Jurkat, Clone E6-1 (cell line): ENCODE results near the gene ATP6V0B.

Experiments
- DNase-seq: peaks from one replicate; pipeline ENCODE4 v3.0.0-alpha.2; 2011; ENCODE audit warnings: low read depth, low spot score
- H3K4me3 ChIP-seq: 2 replicates; pipeline ENCODE4 v1.5.1; 2011; ENCODE audit warnings: mild to moderate bottlenecking, low read length, control low read depth, moderate library complexity

Gene ATP6V0B

DNA sequence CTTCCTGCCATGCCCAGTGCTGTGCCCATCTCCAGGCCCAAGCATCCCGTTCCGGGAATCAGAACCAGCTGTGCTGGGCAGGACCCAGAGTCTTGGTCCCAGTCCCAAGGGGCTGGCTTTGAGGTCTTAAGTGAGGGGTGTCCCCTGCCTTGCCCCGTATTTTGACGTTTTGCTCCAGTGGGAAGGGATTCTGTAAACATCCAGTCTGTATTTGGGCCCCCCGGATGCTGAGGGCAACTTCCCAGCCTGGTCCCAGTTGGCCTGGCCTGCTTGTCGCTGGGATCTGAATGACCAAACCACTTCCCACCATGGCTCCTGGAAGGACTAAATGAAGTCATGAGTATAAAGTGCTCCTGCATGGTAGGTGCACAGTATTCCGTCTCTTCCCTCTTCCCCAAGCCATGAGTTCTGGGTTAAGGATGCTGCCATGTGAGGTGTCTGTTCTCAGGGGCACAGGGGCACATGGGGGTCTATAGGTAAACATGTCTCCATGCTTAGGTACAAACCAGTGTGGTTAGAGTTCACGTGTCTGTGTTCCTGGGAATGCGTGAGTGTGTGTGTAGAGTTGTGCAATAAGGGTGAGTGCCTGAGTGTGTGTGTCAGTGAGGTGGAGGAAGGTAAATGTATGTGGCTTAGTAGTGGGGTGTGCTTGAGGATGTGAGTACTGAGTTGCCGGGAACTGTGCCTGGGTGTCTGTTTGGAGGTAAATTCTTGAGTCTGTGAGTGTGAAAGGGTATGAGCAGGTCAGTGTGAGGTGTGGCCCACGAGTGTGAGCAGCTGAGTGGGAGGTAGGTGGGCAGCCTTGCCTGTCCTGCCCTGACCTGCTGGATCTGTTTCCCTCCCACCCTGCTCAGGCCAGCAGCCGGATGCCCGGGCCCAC, 5.7 kb downstream of the ATP6V0B start:
- no peak for DNase-seq
- H3K4me3 ChIP-seq: peak overlapping the region; percentile 59

DNA sequence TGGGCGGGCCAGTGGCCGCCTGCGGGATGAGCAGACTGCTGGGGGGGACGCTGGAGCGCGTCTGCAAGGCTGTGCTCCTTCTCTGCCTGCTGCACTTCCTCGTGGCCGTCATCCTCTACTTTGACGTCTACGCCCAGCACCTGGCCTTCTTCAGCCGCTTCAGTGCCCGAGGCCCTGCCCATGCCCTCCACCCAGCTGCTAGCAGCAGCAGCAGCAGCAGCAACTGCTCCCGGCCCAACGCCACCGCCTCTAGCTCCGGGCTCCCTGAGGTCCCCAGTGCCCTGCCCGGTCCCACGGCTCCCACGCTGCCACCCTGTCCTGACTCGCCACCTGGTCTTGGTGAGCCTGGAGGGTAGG, 6.4 kb downstream of the ATP6V0B start:
- no peak for DNase-seq
- H3K4me3 ChIP-seq: no peak overlapping the region

DNA sequence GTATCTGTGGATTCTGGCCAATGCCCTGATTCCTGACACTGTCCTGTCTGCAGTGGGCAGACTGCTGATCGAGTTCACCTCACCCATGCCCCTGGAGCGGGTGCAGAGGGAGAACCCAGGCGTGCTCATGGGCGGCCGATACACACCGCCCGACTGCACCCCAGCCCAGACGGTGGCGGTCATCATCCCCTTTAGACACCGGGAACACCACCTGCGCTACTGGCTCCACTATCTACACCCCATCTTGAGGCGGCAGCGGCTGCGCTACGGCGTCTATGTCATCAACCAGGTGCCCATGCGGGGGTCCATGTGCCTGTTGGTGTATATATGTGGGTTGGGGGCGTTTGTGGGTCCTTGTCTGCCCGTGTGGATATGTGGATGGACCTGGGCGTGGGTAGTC, 6.9 kb downstream of the ATP6V0B start:
- DNase-seq: no peak
- H3K4me3 ChIP-seq: no peak overlapping the region

DNA sequence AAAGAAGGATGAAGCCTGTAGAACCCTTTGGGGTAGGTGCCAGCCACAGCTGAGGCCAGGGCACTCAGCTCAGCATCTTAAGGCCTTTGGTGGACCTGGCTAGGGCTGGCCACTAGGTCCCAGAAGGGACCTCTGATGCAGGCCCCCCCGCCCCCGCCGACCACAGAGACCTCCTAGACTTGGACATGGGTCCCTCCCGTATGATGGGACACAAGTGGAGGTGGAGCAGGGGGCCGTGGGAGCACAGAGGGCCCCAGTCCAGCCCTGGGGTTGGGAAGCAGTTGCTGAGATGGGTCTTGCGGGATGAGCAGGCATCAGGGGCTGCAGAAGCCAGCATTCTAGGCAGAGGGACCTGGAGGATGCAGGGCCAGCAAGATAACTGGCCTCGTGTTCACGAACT, 7.5 kb downstream of the ATP6V0B start:
- no peak overlapping the region for H3K4me3 ChIP-seq

DNA sequence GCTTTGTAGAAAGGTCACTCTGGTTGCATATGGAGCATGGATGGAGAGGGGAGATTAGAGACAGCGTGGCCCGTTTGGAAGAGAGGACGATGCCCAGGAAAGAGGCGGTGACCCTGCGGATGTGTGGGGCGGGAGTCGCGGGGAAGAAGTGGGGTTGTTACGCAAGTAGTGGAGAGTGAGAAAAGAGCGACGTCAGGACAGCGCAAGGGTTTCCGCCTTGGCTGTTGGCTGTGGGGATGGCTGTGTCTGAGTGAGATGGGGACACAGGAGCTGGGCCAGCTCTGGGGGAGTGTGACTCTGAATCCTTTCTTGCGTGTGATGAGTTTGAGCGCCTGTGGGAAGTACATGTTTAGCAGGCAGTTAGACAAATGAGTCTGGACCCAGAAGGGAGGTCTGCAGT, 8.0 kb downstream of the ATP6V0B start:
- no peak for DNase-seq
- H3K4me3 ChIP-seq: no peak overlapping the region

More for the DNA sequence above, 7.5 kb downstream of the ATP6V0B start:
- no peak for DNase-seq

DNA sequence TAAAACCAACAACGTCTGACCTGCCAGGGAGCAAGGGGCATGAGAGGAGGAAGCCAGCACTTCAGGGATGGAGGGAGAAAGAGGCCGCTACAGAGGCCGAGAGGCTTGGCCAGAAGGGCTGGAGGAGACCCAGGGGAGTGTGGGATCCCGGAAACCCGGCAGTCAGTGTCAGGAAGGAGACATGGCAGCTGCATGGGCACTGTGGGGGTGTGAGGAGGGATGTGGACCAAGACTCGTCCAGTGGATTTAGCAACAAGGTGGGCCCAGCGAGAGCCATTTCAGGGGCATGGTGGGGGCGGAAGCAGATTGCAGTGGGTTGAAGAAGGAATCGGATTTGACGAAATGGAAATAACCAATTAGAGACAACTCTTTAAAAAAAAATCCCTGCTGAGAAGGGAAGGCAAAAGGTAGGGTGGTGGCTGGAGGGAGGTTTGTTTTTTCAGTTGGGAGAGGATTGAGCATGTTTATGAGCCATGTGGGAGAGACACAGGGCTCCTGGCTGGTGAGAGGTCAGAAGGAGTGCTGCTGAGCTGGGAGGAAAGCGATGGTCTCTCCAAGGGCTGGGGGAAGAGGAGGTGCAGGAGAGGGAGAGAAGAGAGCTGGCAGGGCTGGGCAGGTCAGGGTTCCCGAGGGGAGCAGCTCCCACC, 8.6 kb downstream of the ATP6V0B start:
- H3K4me3 ChIP-seq: no peak overlapping the region
- DNase-seq: no peak

DNA sequence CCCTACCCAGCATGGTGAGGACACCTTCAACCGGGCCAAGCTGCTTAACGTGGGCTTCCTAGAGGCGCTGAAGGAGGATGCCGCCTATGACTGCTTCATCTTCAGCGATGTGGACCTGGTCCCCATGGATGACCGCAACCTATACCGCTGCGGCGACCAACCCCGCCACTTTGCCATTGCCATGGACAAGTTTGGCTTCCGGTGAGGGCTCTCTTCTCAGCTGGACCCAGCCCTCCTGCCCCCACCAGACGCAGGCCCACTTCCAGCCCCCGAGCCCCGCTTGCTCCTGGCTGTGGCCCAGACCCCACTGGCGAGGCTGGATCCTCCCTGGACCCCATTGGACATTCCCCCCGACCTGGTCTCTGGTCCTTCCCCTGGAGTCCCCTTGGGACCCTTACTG, 10.1 kb downstream of the ATP6V0B start:
- DNase-seq: no peak
- no peak overlapping the region for H3K4me3 ChIP-seq

DNA sequence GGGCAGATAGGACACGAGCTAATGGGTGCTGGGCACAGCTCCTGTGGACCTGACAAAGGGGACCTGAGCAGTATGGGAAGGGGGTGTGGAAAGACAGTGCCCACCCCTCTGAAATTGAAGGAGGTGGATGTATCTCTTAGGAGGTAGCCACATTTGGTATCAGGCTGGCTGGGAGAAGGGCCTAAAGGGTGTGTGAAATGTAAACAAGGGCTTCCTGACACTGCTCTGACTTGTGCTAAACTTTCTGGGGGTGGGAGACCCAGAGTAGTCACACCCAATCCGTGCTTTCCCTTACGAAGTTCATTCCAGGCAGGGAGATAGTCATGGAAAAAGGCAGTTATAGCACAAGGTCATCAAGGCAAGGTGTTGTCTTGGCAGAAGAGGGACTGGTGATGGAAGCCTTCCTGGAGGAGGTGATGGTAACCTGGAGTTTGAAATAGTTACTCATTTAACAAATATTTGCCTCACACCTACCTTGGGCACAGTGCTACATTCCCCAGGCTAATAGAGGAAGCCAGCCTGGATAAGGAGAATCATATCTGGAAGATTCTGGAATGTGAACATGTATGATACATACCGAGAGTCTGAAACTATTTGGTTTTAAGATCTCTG, 11.3 kb downstream of the ATP6V0B start:
- no peak overlapping the region for H3K4me3 ChIP-seq
- no peak for DNase-seq

DNA sequence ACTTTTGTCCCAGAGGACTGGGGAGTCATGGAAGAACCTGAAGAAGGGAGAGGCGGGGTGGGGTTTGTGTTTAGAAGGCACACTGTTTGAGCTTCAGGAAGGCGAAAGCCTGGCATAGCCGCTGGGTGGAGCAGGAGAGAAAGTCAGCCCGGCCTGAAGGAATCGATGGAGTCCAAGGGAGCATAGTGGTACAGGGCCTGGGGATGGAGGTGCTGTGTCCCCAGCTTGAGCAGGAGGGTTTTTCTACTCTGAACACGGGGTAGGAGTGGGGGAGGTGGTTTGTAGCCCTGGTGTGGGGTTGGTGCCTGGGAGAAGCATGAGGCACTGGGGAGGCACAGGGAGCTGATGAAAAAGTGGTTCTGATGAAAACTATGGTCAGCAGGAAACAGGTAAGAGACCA, 12.0 kb downstream of the ATP6V0B start:
- no peak for DNase-seq

DNA sequence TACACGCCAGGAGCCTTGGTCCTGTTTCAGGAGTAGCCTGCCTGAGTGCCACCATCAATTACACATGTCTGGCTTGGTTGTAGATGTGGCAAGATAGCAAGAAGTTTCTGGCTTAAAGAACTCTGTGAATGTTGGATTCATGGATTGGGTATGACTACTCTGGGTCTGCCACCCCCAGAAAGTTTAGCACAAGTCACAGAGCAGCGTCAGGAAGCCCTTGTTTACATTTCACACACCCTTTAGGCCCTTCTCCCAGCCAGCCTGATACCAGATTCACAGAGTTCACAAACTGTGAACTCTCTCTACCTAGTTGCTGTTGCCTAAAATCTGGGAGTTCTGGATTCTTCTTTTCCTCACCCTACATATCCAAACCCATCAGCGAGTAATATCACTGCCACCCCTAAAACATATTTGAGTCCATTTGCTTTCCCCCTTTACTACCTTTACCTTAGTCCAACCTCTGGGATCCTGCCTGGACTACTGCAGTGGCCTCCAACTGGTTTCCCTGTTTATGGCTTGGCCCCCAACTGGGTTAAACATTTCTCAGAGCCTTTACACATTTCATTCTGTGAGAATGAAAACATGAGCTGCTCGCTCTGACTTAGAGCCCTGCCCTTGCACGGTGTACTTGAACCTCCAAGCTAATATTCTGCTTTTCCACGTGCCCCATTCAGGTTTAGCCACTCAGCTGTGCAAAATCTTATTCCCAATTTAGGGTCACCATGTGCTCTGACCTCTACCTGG, 12.6 kb downstream of the ATP6V0B start:
- no peak overlapping the region for H3K4me3 ChIP-seq
- DNase-seq: no peak

More for the DNA sequence above, 12.0 kb downstream of the ATP6V0B start:
- no peak overlapping the region for H3K4me3 ChIP-seq

DNA sequence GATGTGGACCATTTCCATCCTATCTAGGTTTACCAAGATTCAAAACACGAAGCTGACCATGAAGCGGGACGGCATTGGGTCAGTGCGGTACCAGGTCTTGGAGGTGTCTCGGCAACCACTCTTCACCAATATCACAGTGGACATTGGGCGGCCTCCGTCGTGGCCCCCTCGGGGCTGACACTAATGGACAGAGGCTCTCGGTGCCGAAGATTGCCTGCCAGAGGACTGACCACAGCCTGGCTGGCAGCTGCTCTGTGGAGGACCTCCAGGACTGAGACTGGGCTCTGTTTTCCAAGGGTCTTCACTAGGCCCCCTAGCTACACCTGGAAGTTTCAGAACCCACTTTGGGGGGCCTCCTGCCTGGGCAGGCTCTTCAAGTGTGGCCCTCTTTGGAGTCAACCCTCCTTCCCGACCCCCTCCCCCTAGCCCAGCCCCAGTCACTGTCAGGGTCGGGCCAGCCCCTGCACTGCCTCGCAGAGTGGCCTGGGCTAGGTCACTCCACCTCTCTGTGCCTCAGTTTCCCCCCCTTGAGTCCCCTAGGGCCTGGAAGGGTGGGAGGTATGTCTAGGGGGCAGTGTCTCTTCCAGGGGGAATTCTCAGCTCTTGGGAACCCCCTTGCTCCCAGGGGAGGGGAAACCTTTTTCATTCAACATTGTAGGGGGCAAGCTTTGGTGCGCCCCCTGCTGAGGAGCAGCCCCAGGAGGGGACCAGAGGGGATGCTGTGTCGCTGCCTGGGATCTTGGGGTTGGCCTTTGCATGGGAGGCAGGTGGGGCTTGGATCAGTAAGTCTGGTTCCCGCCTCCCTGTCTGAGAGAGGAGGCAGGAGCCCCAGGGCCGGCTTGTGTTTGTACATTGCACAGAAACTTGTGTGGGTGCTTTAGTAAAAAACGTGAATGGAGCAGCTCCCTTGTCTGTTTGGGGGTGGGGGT, 15.8 kb downstream of the ATP6V0B start:
- peak overlapping the region; percentile 67 for H3K4me3 ChIP-seq
- no peak for DNase-seq

DNA sequence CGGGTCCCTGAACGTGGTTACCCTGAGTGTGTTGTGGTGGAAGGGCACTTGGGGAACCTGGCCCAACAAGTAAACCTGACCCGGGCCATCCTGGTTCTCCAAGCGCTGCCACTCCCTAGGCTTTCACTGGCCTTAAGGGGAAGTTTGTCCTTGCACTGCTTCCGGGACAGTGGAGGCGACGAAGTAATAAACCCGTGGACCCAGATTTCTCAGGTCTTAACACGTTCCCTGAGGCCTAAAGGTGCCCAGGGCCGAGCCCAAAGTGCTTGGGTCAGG, 16.4 kb downstream of the ATP6V0B start:
- DNase-seq: no peak
- H3K4me3 ChIP-seq: peak overlapping the region; percentile 67

DNA sequence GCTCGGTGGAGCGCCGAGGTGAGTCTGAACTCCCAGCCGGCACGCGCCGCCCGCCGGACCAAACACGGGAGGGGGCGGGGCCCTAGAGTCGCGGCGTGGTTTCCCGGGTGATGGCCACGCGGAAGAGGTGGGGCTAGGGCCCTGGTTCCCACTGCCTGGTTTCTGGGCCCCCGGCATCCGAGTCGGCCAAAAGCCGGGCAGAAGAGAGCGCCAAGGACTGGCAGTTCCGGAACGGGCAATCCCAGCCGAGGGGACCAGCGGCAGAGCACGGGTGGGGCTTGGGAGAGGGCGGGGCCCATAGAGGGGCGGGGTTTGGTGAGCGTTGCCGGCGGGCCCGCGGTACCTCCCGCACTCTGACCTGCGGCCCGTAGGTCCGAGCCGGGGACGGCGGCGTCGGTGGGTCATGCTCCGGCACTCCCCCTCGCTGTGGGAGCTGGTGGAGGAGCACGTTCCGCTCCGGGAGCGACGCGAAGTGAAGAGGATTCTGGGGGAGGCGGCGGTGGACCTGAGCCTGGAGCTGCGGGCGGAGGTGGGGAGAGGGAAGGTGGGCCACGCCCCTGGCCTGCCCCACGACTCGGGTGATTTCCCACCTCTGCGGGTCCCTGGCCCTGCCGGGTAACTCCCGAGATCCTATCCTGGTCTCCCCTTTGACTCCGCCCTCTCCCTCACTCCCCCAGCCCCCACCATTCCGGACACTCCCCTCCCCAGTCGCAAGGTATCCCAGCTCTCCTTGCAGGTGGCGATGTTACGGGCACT, 16.9 kb downstream of the ATP6V0B start, which contains the start of gene CCDC24:
CCDC24 (plus strand) TSS at position 124 of the 756 bp plus-strand sequence; CDS start at position 404, 280 bp downstream.
- DNase-seq: no peak
- peak within 1 kb of the TSS; percentile 67 for H3K4me3 ChIP-seq

DNA sequence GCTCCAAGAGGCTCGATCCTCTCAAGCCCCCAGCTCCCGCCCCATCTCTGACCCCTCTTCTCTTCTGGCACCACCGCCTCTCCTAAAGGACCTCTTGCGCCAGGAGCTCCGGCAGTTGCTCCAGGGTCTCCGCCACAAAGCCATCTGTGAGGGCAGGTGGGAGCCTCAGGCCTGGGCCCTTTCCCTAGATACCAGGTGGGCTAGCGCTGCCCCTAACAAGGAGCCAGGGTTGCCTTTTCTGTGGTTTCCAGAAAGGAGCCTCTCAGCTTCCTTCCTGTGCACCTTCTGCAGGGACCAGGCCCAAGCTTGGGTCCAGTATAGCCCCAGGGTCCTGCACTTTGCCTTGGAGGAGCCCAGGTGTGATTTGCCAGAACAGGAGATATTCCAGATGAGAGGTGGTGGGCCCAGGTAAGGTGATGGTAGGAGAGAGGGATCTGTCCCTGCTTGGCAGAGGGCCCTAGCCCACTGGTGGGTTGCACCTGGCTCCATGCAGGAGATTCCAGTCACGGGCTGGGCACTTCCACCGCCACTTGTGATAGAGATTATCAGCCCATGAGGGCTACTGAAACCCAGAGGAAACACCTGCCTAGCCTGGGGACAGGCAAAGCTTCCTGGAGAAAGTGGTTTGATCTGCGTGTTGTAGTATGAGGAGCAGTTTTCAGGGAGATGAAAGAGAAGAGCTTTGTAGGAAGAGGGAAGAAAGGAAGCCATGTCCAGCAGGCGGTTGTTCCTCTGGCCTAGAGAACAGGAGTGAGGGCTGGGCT, 17.7 kb downstream of the ATP6V0B start:
- DNase-seq: no peak
- peak overlapping the region; percentile 67 for H3K4me3 ChIP-seq

DNA sequence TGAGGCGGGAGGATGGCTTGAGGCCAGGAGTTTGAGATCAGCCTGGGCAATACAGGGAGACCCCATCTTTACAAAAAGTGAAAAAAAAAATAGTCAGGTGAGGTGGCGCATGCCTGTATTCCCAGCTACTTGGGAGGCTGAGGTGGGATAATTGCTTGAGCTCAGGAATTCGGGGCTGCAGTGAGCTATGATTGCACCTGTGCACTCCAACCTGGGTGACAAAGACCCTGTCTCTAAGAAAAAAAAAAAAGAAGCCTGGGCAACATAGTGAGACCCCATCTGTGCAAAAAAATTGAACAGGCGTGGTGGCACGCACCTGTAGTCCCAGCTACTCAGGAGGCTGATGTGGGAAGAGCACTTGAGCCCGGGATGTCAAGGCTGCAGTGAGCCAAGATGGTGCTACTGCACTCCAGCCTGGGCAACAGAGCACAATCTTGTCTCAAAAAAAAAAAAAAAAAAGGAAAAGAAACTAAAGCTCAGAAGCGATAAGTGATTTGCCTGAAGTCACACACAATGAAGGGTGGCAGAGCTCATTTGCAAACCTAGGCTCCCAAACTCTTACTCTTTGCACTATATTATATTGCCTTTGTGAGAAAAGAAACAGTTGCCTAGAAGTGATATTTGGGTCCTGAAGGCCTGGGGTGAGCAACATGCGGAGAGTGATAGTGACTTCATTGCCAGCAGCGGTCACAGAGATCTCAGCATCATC, 18.6 kb downstream of the ATP6V0B start:
- no peak overlapping the region for H3K4me3 ChIP-seq
- DNase-seq: no peak

DNA sequence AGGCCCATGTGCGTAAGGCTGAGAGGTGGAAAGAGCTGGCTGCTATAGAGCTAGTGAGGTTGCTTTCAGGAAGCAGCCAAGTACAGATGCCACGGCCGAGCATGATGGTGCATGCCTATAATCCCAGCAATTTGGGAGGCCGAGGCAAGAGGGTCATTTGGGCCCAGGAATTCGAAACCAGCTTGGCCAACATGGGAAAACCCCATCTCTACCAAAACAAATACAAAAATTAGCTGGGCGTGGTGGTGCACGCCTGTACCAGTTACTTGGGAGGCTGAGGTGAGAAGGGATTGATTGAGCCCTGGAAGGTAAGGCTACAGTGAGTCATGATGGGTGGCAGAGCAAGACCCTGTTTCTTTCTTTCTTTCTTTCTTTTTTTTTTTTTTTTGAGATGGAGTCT, 19.3 kb downstream of the ATP6V0B start:
- no peak for DNase-seq
- H3K4me3 ChIP-seq: no peak overlapping the region
